K562 (cell line): Measurements from ENCODE around the gene GPR176. TPM values are rescaled to one million over a fixed set of nuclear protein-coding genes. Genes with fewer than 3 reads are reported as not detected.

ENCODE experiments used
- ATAC-seq: fragments of 200-7000 bp; cut with Tn5 transposase; 3 replicates; pipeline ENCODE4 v1.9.1; 2020; ENCODE audit warnings: moderate library complexity
- BruUV-seq: library from RNA; stranded (reverse); fragments of 400-500 nt; replicated peaks from 2 replicates; lab custom pipeline; 2021; lab: Mats Ljungman, UMichigan
- CTCF ChIA-PET: fragments of 300-600 bp; formaldehyde crosslinking; extraction: SDS; loops from one replicate; lab custom pipeline; 2021; ENCODE audit warnings: low intra/inter-chr PET ratio; lab: Yijun Ruan, JAX
- POLR2A ChIA-PET: fragments of 300-600, 350-650 bp; sonication (Branson Sonifier 250); formaldehyde crosslinking; extraction: SDS; loops from one replicate; lab custom pipeline; 2021; ENCODE audit warnings: antibody characterized with exemption, inconsistent platforms; lab: Yijun Ruan, JAX
- DNase-seq, 4 experiments: peaks; one replicate each; pipeline versions ENCODE4 v3.0.0 to v3.0.0-alpha.2; 2011 to 2018; ENCODE audit warnings: low spot score in 3 of 4, mixed read lengths in 3 of 4; ENCODE audit errors: extremely low read depth in 1 of 4
- FAIRE-seq: peaks from 2 replicates; lab custom pipeline; 2011; peaks lifted over from hg19 to GRCh38; lab: Jason Lieb, UNC
- H2AFZ ChIP-seq: 2 replicates; pipeline ENCODE4 v1.6.0; 2011; ENCODE audit warnings: low read depth, low read length, control low read depth, inconsistent platforms
- H3K27ac ChIP-seq: fragments of 200-600 bp; 3 replicates; pipeline ENCODE4 v1.8.0; 2011; ENCODE audit warnings: low read depth, mild to moderate bottlenecking, control low read depth, inconsistent platforms, low read length, moderate library complexity, mixed read lengths; ENCODE audit errors: extremely low read depth
- H3K27me3 ChIP-seq, 2 experiments: fragments of 300-600 bp in 1 of 2; 2 replicates in 1 of 2; 3 replicates in 1 of 2; pipeline versions ENCODE4 v1.6.0 to v1.8.0; 2011; ENCODE audit warnings: inconsistent platforms in 2 of 2, low read length in 2 of 2, mild to moderate bottlenecking in 1 of 2, mixed read lengths in 1 of 2, moderate library complexity in 1 of 2; ENCODE audit not compliant: control insufficient read depth in 2 of 2, insufficient read depth in 2 of 2
- H3K36me3 ChIP-seq: fragments of 300-600 bp; 3 replicates; pipeline ENCODE4 v1.8.0; 2011; ENCODE audit warnings: mild to moderate bottlenecking, low read length, inconsistent platforms; ENCODE audit not compliant: control insufficient read depth, insufficient read depth
- H3K4me1 ChIP-seq, 2 experiments: fragments of 200-600 bp in 1 of 2; replicated peaks in 1 of 2; 2 replicates in 1 of 2; 3 replicates in 1 of 2; pipeline versions ENCODE4 v1.5.1 to v1.8.0; 2011; ENCODE audit warnings: inconsistent platforms in 2 of 2, low read length in 2 of 2, mild to moderate bottlenecking in 1 of 2, mixed read lengths in 1 of 2, moderate library complexity in 1 of 2; ENCODE audit not compliant: control insufficient read depth in 2 of 2, insufficient read depth in 2 of 2
- H3K4me2 ChIP-seq: 2 replicates; pipeline ENCODE4 v1.6.1; 2011; ENCODE audit warnings: low read length, control low read depth, inconsistent platforms, mixed read lengths; ENCODE audit not compliant: insufficient read depth
- H3K4me3 ChIP-seq: fragments of 200-600 bp; sonication (generic), shearing (Covaris generic); 2 replicates; pipeline ENCODE4 v1.5.1; 2016; ENCODE audit warnings: control low read depth, inconsistent platforms
- H3K79me2 ChIP-seq: fragments of 200-600 bp; 3 replicates; pipeline ENCODE4 v1.8.0; 2011; ENCODE audit warnings: low read length, inconsistent platforms; ENCODE audit not compliant: control insufficient read depth, insufficient read depth
- H3K9ac ChIP-seq, 2 experiments: 2 replicates each; pipeline versions ENCODE4 v1.6.0 to v1.6.1; 2011; ENCODE audit warnings: low read depth in 2 of 2, low read length in 2 of 2, control low read depth in 1 of 2, inconsistent platforms in 1 of 2, mild to moderate bottlenecking in 1 of 2, mixed read lengths in 1 of 2; ENCODE audit not compliant: insufficient read depth in 1 of 2
- H3K9me1 ChIP-seq: one replicate; pipeline ENCODE4 v1.6.0; 2011; ENCODE audit warnings: inconsistent platforms, mild to moderate bottlenecking, low read length, moderate library complexity; ENCODE audit not compliant: control insufficient read depth, insufficient read depth
- H3K9me3 ChIP-seq: replicated peaks from 2 replicates; pipeline ENCODE4 v1.5.1; 2011; ENCODE audit warnings: low read depth, low read length, inconsistent platforms; ENCODE audit not compliant: control insufficient read depth, insufficient read depth
- H4K20me1 ChIP-seq: replicated peaks from 2 replicates; pipeline ENCODE4 v1.6.1; 2011; ENCODE audit warnings: low read length, inconsistent platforms, mixed read lengths; ENCODE audit not compliant: control insufficient read depth, insufficient read depth
- BRF2 ChIP-seq: IDR thresholded peaks from 3 replicates; pipeline ENCODE4 v1.6.1; 2011; ENCODE audit warnings: borderline replicate concordance, mild to moderate bottlenecking; ENCODE audit not compliant: insufficient read length, insufficient read depth
- CAMTA2 ChIP-seq: fragments of 250-450 bp; sonication (Bioruptor Pico); conservative IDR thresholded peaks from 2 replicates; pipeline ENCODE4 v1.5.1; 2022
- EWSR1 ChIP-seq: fragments of 450-650 bp; IDR thresholded peaks from 2 replicates; pipeline ENCODE4 v1.6.1; 2018; ENCODE audit warnings: borderline replicate concordance, mild to moderate bottlenecking, low read depth, moderate library complexity; ENCODE audit not compliant: partially characterized antibody
- MTA3 ChIP-seq: fragments of 450-650 bp; formaldehyde crosslinking; IDR thresholded peaks from 2 replicates; pipeline ENCODE4 v1.6.1; 2017; ENCODE audit warnings: mild to moderate bottlenecking, borderline replicate concordance
- PTTG1 ChIP-seq: fragments of 450-650 bp; IDR thresholded peaks from 2 replicates; pipeline ENCODE4 v1.6.1; 2016; ENCODE audit warnings: low read depth, mild to moderate bottlenecking, missing genetic modification characterization, missing compliant biosample characterization
- SRSF9 ChIP-seq: fragments of 200-400 bp; formaldehyde crosslinking; IDR thresholded peaks from 2 replicates; pipeline ENCODE4 v1.6.1; 2017; ENCODE audit warnings: low read depth, low read length, borderline replicate concordance
- TRIM24 ChIP-seq, 2 experiments: fragments of 450-650 bp; IDR thresholded peaks; 2 replicates each; pipeline ENCODE4 v1.6.1; 2016
- ZKSCAN3 ChIP-seq: fragments of 250-450 bp; sonication (Bioruptor Pico); IDR thresholded peaks from 2 replicates; pipeline ENCODE4 v1.4.0; 2020
- WGBS: fragments of 100-300 bp; shearing (Covaris generic); methylation state at CpG from one replicate; pipeline ENCODE4 v1.1.6; 2016; ENCODE audit warnings: low coverage, mixed read lengths; ENCODE audit not compliant: insufficient coverage; ENCODE audit errors: missing lambda C conversion rate; 5-methylcytosine and 5-hydroxymethylcytosine counted together
- in situ Hi-C: fragments of 300-500 bp; cut with MboI; formaldehyde crosslinking; loops from 4 replicates; pipeline ENCODE4 v1.15.0; 2018; ENCODE audit warnings: inconsistent platforms, mixed read lengths
- intact Hi-C: fragments of 100-400 bp; cut with micrococcal nuclease; formaldehyde crosslinking; loops from 2 replicates; pipeline ENCODE4 v1.14.2; 2022
- polyA plus RNA-seq, 8 experiments: library from polyadenylated mRNA; depleted of rRNA in 4 of 8; stranded (reverse) in 5 of 8; unstranded in 3 of 8; fragments of >200 nt; fragmentation: Nextera tagmentation in 2 of 8; fragmentation: Illumina TruSeq in 1 of 8; extraction: Ambion mirVana in 2 of 8; extraction: Trizol in 1 of 8; gene quantifications; 2 replicates each; pipeline versions ENCODE4 v1.2.1 to v1.2.3, GENCODE V29; 2011 to 2014; ENCODE audit warnings: inconsistent platforms in 1 of 8, missing spikeins in 1 of 8
- total RNA-seq, 7 experiments: library from RNA; depleted of rRNA in 6 of 7; stranded (reverse); fragments of >200 nt in 6 of 7; fragmentation: Illumina TruSeq in 2 of 7; extraction: Trizol in 2 of 7; gene quantifications; 2 replicates each; pipeline versions ENCODE4 v1.2.1 to v1.2.3, GENCODE V29; 2011 to 2021; ENCODE audit warnings: low replicate concordance in 1 of 7

GPR176 gene
- total and polyA plus RNA-seq, 9 of the 15 experiments (the other 6 are each of a cell fraction or from before 2014, with no cell fraction given): 0.03 to 1.2 (median 0.76) TPM

DNA sequence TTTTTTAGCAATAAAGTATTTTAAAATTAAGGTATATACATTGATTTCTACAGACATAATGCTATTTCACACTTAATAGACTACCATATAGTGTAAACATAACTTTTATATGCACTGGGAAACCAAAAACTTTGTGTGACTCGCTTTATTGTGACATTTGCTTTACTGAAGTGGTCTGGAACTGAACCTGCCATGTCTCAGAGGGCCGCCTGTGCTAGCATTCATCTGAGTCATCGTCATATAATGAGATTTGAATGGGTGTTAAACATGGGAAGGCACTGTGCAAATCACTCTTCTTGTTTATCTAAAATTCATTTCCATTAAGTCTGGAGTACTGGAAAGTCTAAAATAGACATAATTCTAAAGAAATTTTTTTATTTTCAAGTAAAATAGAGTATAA, 26.8 kb upstream of the GPR176 start:
- no peak overlapping the region for H3K27ac ChIP-seq
- H4K20me1 ChIP-seq: no peaks in the 10 kb centered on the region
- no peaks in the 10 kb centered on the region for H3K9me1 ChIP-seq
- FAIRE-seq (no peak), ATAC-seq (no peak), DNase-seq (no peak)
- H3K4me1 ChIP-seq: no peaks in the 10 kb centered on the region
- H3K9me3 ChIP-seq: no peaks in the 10 kb centered on the region
- ChIA-PET POLR2A (interaction anchor here (0.5 to 1.2 kb wide), 2 partner anchors 11 to 135 kb away, joined by 3 to 4 read pairs; no protein-coding TSS in a partner anchor), CTCF (no interaction called here)
- 54% methylated on average over 3 of the region's 3 CpGs for WGBS
- H2AFZ ChIP-seq: no peak overlapping the region
- TF ChIP-seq PTTG1 (tag): no peak
- no peak for TF ChIP-seq MTA3
- TF ChIP-seq ZKSCAN3: no peak
- TF ChIP-seq EWSR1: no peak
- TF ChIP-seq TRIM24 (IDR thresholded peaks at IDR 0.05): no peak
- TF ChIP-seq SRSF9: no peak
- no peak for TF ChIP-seq BRF2
- TF ChIP-seq CAMTA2: no peak
- in situ Hi-C loops: no loop called here
- intact Hi-C loops: no loop called here
- H3K79me2 ChIP-seq: no peaks in the 10 kb centered on the region
- H3K27me3 ChIP-seq: no peaks in the 10 kb centered on the region
- no peak overlapping the region for H3K4me3 ChIP-seq
- no peak overlapping the region for H3K4me2 ChIP-seq
- H3K36me3 ChIP-seq: peaks cover 66% of the 10 kb centered on the region
- no TSS peak for BruUV-seq
- no peak overlapping the region for H3K9ac ChIP-seq
